Adrenal gland (tissue), 5 donors: Measurements from ENCODE around the gene LFNG.

Experiments used
- POLR2A ChIP-seq, 2 donors: fragments of 450-650 bp; IDR thresholded peaks; one replicate each; pipeline ENCODE4 v1.6.1; 2017; ENCODE audit warnings: antibody characterized with exemption in 2 of 2, mild to moderate bottlenecking in 2 of 2, moderate library complexity in 1 of 2
- TF ChIP-seq, protein P1 (sequence below), 6 experiments: fragments of 450-650 bp in 4 of 6; fragments of 200-600 bp in 2 of 6; sonication (generic) in 1 of 6; IDR thresholded peaks; 1 replicate in 5 of 6; 2 replicates in 1 of 6; pipeline versions ENCODE4 v1.5.1 to v1.8.0; 2016 to 2021; ENCODE audit warnings: antibody characterized with exemption in 6 of 6, mild to moderate bottlenecking in 2 of 6, moderate library complexity in 1 of 6
- donor health status: DM: no; HTN: no; CAD: no.

DNA sequence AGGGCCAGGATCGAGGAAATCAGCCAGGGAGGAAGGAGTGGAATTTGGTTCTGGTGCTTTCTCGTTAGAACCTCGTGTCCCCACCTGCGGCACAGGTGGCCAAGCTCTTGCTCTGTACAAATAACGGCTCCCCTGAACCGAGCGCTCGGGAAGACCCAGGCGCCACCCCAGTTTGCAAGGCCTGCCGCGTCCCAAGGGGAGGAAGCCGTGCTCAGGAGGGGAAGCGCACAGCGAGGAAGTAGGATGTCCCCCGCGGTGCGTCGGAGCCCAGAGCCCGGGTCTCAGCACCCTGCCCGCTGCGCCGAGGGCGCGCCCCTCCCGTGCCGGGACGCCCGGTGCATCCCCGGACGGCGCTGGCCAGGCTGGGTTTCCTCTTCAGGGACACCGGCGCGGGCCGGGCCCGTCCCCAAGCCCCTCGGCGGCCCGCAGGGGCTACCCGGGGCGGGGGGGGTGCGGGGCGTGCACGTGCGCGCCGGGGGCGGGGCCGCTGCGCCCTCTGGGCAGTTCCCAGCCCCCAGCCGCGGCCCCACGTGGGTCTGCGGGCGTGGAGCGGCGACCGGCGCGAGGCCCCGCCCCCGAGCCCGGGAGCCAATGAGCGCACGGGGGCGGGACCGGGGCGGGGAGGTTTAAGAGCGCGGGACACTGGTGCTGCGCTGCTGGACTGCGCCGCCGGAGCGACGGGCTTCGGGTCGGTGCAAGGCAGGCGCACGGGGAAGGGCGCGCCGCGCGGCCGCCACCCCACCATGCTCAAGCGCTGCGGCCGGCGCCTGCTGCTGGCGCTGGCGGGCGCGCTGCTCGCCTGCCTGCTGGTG lies at the start of gene LFNG:
- TF ChIP-seq, protein P1, sequence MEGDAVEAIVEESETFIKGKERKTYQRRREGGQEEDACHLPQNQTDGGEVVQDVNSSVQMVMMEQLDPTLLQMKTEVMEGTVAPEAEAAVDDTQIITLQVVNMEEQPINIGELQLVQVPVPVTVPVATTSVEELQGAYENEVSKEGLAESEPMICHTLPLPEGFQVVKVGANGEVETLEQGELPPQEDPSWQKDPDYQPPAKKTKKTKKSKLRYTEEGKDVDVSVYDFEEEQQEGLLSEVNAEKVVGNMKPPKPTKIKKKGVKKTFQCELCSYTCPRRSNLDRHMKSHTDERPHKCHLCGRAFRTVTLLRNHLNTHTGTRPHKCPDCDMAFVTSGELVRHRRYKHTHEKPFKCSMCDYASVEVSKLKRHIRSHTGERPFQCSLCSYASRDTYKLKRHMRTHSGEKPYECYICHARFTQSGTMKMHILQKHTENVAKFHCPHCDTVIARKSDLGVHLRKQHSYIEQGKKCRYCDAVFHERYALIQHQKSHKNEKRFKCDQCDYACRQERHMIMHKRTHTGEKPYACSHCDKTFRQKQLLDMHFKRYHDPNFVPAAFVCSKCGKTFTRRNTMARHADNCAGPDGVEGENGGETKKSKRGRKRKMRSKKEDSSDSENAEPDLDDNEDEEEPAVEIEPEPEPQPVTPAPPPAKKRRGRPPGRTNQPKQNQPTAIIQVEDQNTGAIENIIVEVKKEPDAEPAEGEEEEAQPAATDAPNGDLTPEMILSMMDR (IDR thresholded peaks at IDR 0.05): peak in 1 of 6 experiments; percentile 24
- peak; percentile 90 to 91 for TF ChIP-seq POLR2A (IDR thresholded peaks at IDR 0.05)
